ENCODE measurements around the gene FBXL14.

GRCh38 chr12:1517007-1517406, 77.4 kb downstream of the FBXL14 start:
- no peak for TF ChIP-seq CTCF (IDR thresholded peaks at IDR 0.05)
- TF ChIP-seq POLR2AphosphoS5 (IDR thresholded peaks at IDR 0.05) = no peak
- TF ChIP-seq EP300 (IDR thresholded peaks at IDR 0.05) = no peak
- no peak for TF ChIP-seq POLR2A (IDR thresholded peaks at IDR 0.05)
